Measurements from ENCODE around the gene FGF12.

FGF12 gene

GRCh38 chr3:192253138-192253887, 474.0 kb downstream of the FGF12 start:
- no peak for DNase-seq

GRCh38 chr3:192249516-192249915, 477.8 kb downstream of the FGF12 start:
- DNase-seq = no peak

GRCh38 chr3:192246847-192247559, 480.3 kb downstream of the FGF12 start:
- no peak for DNase-seq

GRCh38 chr3:192244591-192244990, 482.8 kb downstream of the FGF12 start:
- no peak for DNase-seq

DNA sequence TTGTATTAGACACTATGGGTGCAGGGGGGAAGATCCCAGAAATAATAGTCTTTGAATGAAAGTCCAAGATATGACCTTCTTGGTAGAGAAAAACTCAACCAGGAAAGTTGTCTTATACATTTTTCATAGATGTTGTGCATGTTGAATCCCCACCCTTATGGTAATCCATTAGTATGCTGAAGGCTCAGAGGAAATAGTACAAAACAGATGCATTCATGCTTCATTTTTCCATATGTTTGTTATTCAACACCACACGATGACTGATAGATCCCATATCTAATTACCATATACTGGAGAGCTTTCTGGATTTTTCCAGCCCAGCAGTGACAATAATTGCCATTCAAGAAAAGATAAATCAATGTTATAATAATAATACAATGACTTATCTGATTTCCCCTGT, 487.4 kb downstream of the FGF12 start:
- DNase-seq = no peak

DNA sequence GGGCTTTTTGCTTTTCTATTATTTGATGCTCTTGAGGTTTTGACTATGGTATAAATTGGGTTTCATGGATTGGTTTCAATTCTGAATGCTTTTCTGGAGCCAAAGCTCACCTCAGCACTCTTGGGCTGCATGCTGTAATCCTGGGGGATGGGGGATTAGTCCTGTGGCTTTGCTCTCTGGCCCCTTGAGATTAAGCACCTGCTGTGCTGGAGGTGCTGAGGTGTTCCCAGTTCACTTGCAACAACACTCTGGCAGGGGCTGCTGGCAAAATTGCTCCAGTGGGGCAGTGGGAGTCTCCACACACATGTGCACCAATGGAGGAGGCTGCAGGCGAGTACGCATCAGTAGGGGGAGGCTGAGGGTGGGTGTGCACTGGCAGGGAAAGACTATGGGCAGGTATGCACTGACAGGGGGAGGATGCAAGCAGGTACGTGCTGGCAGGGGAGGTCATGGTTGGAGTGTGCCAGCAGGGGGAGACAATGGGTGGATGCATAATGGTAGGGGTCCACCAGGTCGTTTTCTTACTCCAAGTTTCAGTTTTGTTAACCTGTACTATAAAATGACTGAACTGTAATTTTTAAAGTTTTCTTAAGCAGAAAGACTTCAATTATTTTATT, 489.2 kb downstream of the FGF12 start:
- DNase-seq = no peak

- DNase-seq = no peak
These were observed 497.5 kb downstream of the FGF12 start for GRCh38 chr3:192229866-192230265.

- DNase-seq = no peak
These were observed 502.6 kb downstream of the FGF12 start for GRCh38 chr3:192224634-192225155.

- no peak for DNase-seq
These were observed 503.5 kb downstream of the FGF12 start for GRCh38 chr3:192223815-192224214.

- DNase-seq = no peak
These were observed 506.4 kb downstream of the FGF12 start for GRCh38 chr3:192220915-192221314.

DNA sequence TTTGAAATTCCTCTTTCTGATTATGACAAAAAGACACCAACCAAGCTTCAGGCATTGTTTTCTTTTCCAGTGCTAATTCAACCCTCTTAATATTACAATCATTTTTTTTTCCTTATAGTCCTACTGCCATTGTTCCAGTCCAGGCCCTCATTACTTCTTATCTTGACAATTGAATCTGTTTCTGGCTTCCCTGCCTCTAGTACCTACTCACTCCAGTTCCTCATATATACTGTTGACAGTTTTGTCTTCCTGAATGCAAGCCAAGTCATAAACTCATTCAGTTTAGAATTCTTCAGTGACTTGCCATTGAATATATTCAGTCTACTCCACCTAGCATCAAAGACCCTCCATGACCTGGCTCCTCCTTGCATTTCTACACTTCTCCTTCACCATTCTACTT, 507.4 kb downstream of the FGF12 start:
- DNase-seq = no peak

DNA sequence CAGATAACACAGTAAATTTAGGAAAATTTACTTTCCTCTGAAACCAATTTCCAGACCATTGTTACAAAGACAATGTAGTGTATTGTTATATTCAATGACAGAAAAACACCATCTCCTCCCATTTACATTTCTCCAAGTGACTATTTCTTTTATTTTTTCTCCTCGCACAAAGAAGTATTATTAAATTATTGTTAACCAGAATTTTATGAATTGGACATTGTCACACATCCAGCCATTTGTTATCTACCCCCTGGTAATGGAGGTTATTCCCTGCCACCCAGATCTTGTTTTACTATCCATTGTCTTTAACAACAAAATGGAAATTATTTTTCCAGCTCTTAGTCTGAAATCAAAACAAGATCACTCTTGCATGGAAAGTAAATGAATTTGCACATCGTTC, 511.3 kb downstream of the FGF12 start:
- DNase-seq = no peak

GRCh38 chr3:192212979-192213378, 514.4 kb downstream of the FGF12 start:
- DNase-seq = no peak

DNA sequence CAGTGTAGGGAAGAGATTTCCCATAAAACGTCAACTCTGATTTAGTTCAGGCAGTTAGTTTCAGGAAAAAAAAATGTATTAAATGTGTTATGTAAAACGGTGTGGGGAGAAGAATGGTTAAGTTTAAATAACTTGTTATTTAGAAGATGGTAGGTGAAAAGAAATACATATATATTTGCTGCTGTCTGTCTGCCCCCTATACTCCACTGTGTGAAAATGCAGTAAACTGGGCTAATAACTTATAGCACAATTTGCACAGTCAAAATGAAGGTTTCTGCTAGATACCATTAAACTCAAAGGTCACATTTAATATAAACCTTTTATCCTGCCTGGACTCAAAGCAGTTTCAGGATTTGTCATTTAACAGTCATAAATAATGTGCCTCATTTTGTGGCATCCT, 515.0 kb downstream of the FGF12 start:
- DNase-seq = no peak

DNA sequence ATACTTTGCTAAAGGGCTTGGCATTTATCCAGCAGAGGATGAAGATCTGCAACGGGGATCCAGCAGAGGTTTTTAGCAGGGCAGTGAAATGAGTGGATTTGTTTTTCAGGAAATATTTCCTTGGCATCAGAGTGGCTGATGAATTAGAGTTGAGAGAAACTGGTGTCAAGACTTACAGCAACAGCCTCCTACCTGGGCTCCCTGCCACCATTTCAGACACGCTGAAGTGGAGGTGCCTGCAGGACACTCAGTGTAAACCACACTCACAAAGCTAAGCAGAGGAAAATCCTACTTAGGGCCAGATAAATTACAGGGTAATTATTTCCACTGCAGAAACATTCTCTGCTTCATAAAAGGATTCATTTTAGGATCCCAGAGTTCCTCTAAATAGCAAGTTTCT, 519.7 kb downstream of the FGF12 start:
- no peak for DNase-seq

GRCh38 chr3:192207239-192207638, 520.1 kb downstream of the FGF12 start:
- no peak for DNase-seq

DNA sequence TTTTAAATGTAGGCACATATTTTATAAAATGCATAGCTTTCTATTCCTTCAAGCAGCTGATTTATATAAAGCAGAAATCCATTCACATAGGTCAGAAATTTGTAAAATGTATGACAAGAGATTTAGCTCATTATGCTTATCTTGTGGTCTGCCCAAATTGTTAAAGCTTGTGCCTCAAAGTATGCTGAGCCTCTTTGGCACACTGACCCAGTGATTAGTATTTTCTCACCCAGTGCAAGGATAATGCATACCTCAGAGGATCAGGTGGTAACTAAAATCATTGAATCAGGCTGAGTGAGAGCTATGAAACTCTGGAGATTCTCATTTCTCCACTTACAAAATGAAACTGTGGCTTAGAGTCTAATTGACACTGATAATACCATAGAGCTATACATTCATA, 533.3 kb downstream of the FGF12 start:
- no peak for DNase-seq

GRCh38 chr3:192188218-192188835, 539.0 kb downstream of the FGF12 start:
- DNase-seq = peak; percentile 19

DNA sequence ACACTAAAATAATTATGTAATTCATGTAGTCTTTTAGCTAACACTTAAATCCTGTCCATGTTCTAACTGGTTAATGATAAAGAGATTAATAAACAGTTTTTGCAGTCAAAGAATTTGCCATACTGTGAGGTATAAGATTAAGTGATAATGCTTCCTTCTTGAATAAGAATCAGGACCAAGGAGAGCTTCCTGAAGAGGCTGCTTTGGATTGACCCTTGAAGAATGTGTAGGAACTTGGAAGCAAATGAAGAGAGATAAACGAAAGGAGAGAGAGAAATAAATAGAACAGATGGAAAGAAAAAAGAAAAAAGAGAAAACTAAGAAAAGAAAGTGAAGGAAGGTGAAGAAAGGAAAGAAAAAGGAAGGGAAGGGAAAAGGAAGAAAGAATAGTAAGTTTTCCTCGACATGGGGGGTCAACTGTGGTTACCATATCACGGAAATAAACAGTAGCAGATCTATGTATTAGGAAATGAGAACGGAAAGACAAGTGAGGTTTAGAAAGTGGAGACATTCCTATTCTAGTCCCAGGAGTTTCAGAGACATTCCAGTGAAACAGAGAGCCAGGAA, 539.8 kb downstream of the FGF12 start:
- no peak for DNase-seq

GRCh38 chr3:192186498-192186897, 540.8 kb downstream of the FGF12 start:
- DNase-seq = no peak

GRCh38 chr3:192186045-192186444, 541.3 kb downstream of the FGF12 start:
- no peak for DNase-seq

- DNase-seq = no peak
These were observed 544.2 kb downstream of the FGF12 start for GRCh38 chr3:192183109-192183508.

DNA sequence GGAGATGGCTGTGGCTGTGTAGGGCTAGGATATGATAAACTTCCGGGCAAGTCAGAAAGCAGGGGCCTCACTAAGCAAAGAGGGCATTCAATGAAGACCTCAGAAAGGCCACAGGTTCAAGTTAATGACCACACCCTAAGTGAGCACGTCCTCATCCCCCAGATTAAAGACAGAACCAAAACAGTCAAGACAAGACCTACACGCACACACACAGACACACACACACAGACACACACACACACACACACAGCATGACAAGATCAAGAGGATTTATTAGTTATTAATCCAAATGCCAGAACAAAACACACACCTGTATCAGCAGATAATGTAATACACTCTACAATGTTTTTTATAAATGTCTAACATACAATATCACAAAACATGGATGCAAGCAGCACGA, 546.2 kb downstream of the FGF12 start:
- no peak for DNase-seq
